Activated B cell treated with CpG ODN at 0.5 μM for 24 hours (primary cell): ENCODE measurements around the gene C2orf69. TPM values are rescaled to one million over a fixed set of nuclear protein-coding genes. Genes with fewer than 3 reads are reported as not detected.

Experiments
- ATAC-seq: fragments of 200-7000 bp; cut with Tn5 transposase; one replicate; pipeline ENCODE4 v1.10.0; 2021; ENCODE audit warnings: low read depth, mild to moderate bottlenecking, moderate library complexity
- CTCF ChIA-PET: fragments of 350-600 bp; sonication (Branson Sonifier 250); formaldehyde crosslinking; loops from one replicate; lab custom pipeline; 2021; ENCODE audit warnings: antibody characterized with exemption; lab: Charles Lee
- POLR2A ChIA-PET: fragments of 350-600 bp; sonication (Branson Sonifier 250); formaldehyde crosslinking; loops from one replicate; lab custom pipeline; 2021; ENCODE audit warnings: antibody characterized with exemption; lab: Charles Lee
- DNase-seq: peaks from one replicate; pipeline ENCODE4 v3.0.0; 2022
- H3K27ac Mint-ChIP-seq: one replicate; pipeline ENCODE4 v1.8.0; 2020; ENCODE audit warnings: mixed read lengths
- H3K27me3 Mint-ChIP-seq: one replicate; pipeline ENCODE4 v1.8.0; 2021; ENCODE audit warnings: mixed read lengths
- H3K36me3 Mint-ChIP-seq: one replicate; pipeline ENCODE4 v1.8.0; 2021; ENCODE audit warnings: low read depth, mixed read lengths
- H3K4me1 Mint-ChIP-seq: one replicate; pipeline ENCODE4 v1.8.0; 2021; ENCODE audit warnings: mixed read lengths
- H3K4me3 Mint-ChIP-seq: one replicate; pipeline ENCODE4 v1.8.0; 2020; ENCODE audit warnings: mild to moderate bottlenecking, mixed read lengths
- H3K9me3 Mint-ChIP-seq: one replicate; pipeline ENCODE4 v1.8.0; 2020; ENCODE audit warnings: mixed read lengths
- CTCF ChIP-seq: fragments of 200-600 bp; IDR thresholded peaks from one replicate; pipeline ENCODE4 v1.8.0; 2022; ENCODE audit warnings: antibody characterized with exemption, mild to moderate bottlenecking
- intact Hi-C: fragments of 100-400 bp; cut with micrococcal nuclease; formaldehyde crosslinking; loops from one replicate; pipeline ENCODE4 v1.15.1; 2024
- total RNA-seq: library from RNA; stranded (reverse); gene quantifications from 2 replicates; pipeline ENCODE4 v1.2.3, GENCODE V29; 2022

Gene C2orf69
- total RNA-seq, 1 donor from 2014 or later = 12.6 TPM

- ATAC-seq = no peak
- Mint-ChIP-seq H3K4me3 (no peak overlapping the region), H3K4me1 (no peaks in the 10 kb centered on the region), H3K9me3 (peaks cover 9% of the 10 kb centered on the region), H3K27ac (no peak overlapping the region), H3K27me3 (no peaks in the 10 kb centered on the region), H3K36me3 (peaks cover 2% of the 10 kb centered on the region)
- no peak for DNase-seq
- no peak for TF ChIP-seq CTCF
- CTCF ChIA-PET = no interaction called here
- intact Hi-C loops = no loop called here
- POLR2A ChIA-PET = no interaction called here
These were observed 41.4 kb upstream of the C2orf69 start for GRCh38 chr2:199869653-199870052.

GRCh38 chr2:199870581-199870980 lies 40.5 kb upstream of the C2orf69 start:
- H3K9me3 Mint-ChIP-seq = peaks cover 13% of the 10 kb centered on the region
- ChIA-PET CTCF (no interaction called here), POLR2A (no interaction called here)
- no peaks in the 10 kb centered on the region for H3K27me3 Mint-ChIP-seq
- ATAC-seq (no peak), DNase-seq (no peak)
- H3K36me3 Mint-ChIP-seq = peaks cover 2% of the 10 kb centered on the region
- TF ChIP-seq CTCF = no peak
- intact Hi-C loops = no loop called here
- H3K27ac Mint-ChIP-seq = no peak overlapping the region
- H3K4me3 Mint-ChIP-seq = no peak overlapping the region
- H3K4me1 Mint-ChIP-seq = no peaks in the 10 kb centered on the region

- DNase-seq = no peak
- CTCF ChIA-PET = no interaction called here
- peaks cover 13% of the 10 kb centered on the region for H3K9me3 Mint-ChIP-seq
- POLR2A ChIA-PET = no interaction called here
- peaks cover 2% of the 10 kb centered on the region for H3K36me3 Mint-ChIP-seq
- no peaks in the 10 kb centered on the region for H3K4me1 Mint-ChIP-seq
- intact Hi-C loops = no loop called here
- H3K4me3 Mint-ChIP-seq = no peak overlapping the region
- H3K27me3 Mint-ChIP-seq = no peaks in the 10 kb centered on the region
- TF ChIP-seq CTCF = no peak
- H3K27ac Mint-ChIP-seq = no peak overlapping the region
- no peak for ATAC-seq
These were observed 36.9 kb upstream of the C2orf69 start for GRCh38 chr2:199874209-199874608.

GRCh38 chr2:199875400-199875799 lies 35.7 kb upstream of the C2orf69 start:
- TF ChIP-seq CTCF = no peak
- H3K36me3 Mint-ChIP-seq = peaks cover 2% of the 10 kb centered on the region
- ATAC-seq (no peak), DNase-seq (no peak)
- no peak overlapping the region for H3K27ac Mint-ChIP-seq
- no peaks in the 10 kb centered on the region for H3K4me1 Mint-ChIP-seq
- intact Hi-C loops = no loop called here
- H3K4me3 Mint-ChIP-seq = no peak overlapping the region
- peaks cover 13% of the 10 kb centered on the region for H3K9me3 Mint-ChIP-seq
- H3K27me3 Mint-ChIP-seq = no peaks in the 10 kb centered on the region
- CTCF ChIA-PET = no interaction called here
- POLR2A ChIA-PET = no interaction called here

- TF ChIP-seq CTCF = no peak
- intact Hi-C loops = no loop called here
- peaks cover 6% of the 10 kb centered on the region for H3K9me3 Mint-ChIP-seq
- ATAC-seq (no peak), DNase-seq (no peak)
- ChIA-PET POLR2A (no interaction called here), CTCF (no interaction called here)
- H3K4me3 Mint-ChIP-seq = no peak overlapping the region
- no peaks in the 10 kb centered on the region for H3K27me3 Mint-ChIP-seq
- H3K36me3 Mint-ChIP-seq = no peaks in the 10 kb centered on the region
- no peak overlapping the region for H3K27ac Mint-ChIP-seq
- H3K4me1 Mint-ChIP-seq = no peaks in the 10 kb centered on the region
These were observed 28.4 kb upstream of the C2orf69 start for GRCh38 chr2:199882667-199883066.
